ENCODE results near the gene CCDC188. TPM values are rescaled to one million over a fixed set of nuclear protein-coding genes. Genes with fewer than 3 reads are reported as not detected.

CCDC188 gene
- total and polyA plus RNA-seq, 10 of the 15 experiments (the other 5 are each of a cell fraction or from before 2014, with no cell fraction given), result not detected

- TF ChIP-seq NFYA (IDR thresholded peaks at IDR 0.05; ENCODE audit: borderline replicate concordance, low read depth, low read length) (no peak), RAD51 (IDR thresholded peaks at IDR 0.05) (peak; percentile 67; the same call in 1 of the 2 replicates), E2F4 (IDR thresholded peaks at IDR 0.05; ENCODE audit: low read depth, low read length) (no peak), BHLHE40 (IDR thresholded peaks at IDR 0.05; ENCODE audit: borderline replicate concordance in 1 of 2, low read depth in 2 of 2, low read length in 1 of 2) (peak in 1 of 2 experiments; percentile 20; a peak in 1 of 4 replicates)
- ChIA-PET POLR2A (no interaction called here), CTCF (interaction anchor here (0.6 to 0.8 kb wide), 2 partner anchors 38 to 43 kb away, joined by 3 read pairs; no protein-coding TSS in a partner anchor), RAD21 (ENCODE audit: unreplicated experiment) (interaction anchor here (1.7 kb wide), 1 partner anchor 38 kb away, joined by 4 read pairs; no protein-coding TSS in a partner anchor), SMC1A (ENCODE audit: uncharacterized antibody, unreplicated experiment) (no interaction called here)
- BruUV-seq (replicated peaks), result no TSS peak
- in situ Hi-C loops (cut with MboI), result no loop called here
- H3K27ac ChIP-seq (ENCODE audit: control insufficient read depth, insufficient read depth), result no peak overlapping the region
- ATAC-seq, result peak; percentile 30; the same call in 2 of the 3 replicates
- H3K9ac ChIP-seq (ENCODE audit: control insufficient read depth, insufficient read depth, low read length), result no peak overlapping the region
- no peaks in the 10 kb centered on the region for H4K20me1 ChIP-seq (ENCODE audit: control insufficient read depth, insufficient read depth)
- H3K4me1 ChIP-seq (ENCODE audit: control insufficient read depth, insufficient read depth, low read length), result no peaks in the 10 kb centered on the region
- intact Hi-C loops (cut with micrococcal nuclease; ENCODE audit: unreplicated experiment), result no loop called here
- DNase-seq (ENCODE audit: low read depth, low spot score), result no peak
- no peaks in the 10 kb centered on the region for H3K9me3 ChIP-seq (replicated peaks; ENCODE audit: control insufficient read depth, insufficient read depth, low read length)
- H3K4me2 ChIP-seq (ENCODE audit: control insufficient read depth, insufficient read depth), result no peak overlapping the region
- H3K79me2 ChIP-seq (ENCODE audit: control insufficient read depth, insufficient read depth, low read length), result no peaks in the 10 kb centered on the region
- no peaks in the 10 kb centered on the region for H3K36me3 ChIP-seq (ENCODE audit: control insufficient read depth in 2 of 2, insufficient read depth in 2 of 2, low read length in 1 of 2)
- WGBS (ENCODE audit: insufficient coverage, insufficient replicate concordance, low lambda C conversion rate, missing lambda C conversion rate), result 4% methylated on average over 14 of the region's 15 CpGs
- H3K4me3 ChIP-seq, result no peak overlapping the region
- H2AFZ ChIP-seq (ENCODE audit: control insufficient read depth, low read depth, low read length), result no peak overlapping the region
- FAIRE-seq, result no peak
- H3K27me3 ChIP-seq (replicated peaks in 1 of 2; ENCODE audit: control insufficient read depth in 2 of 2, insufficient read depth in 2 of 2, low read length in 1 of 2), result peaks cover 0 to 2% of the 10 kb centered on the region in 2 experiments; a peak in 3 of 4 replicates
These were observed 44.1 kb upstream of the CCDC188 start for GRCh38 chr22:20194681-20195593.

Measured in GM12878 (cell line).